Right ventricle myocardium superior (tissue), 1 donor: Measurements from ENCODE around the gene SDCBP2. TPM values are rescaled to one million over a fixed set of nuclear protein-coding genes. Genes with fewer than 3 reads are reported as not detected.

Source experiments
- ATAC-seq: fragments of 200-7000 bp; cut with Tn5 transposase; one replicate; pipeline ENCODE4 v1.9.1; 2020; ENCODE audit warnings: mild to moderate bottlenecking; ENCODE audit not compliant: poor library complexity
- DNase-seq: peaks from one replicate; pipeline ENCODE4 v3.0.0-alpha.2; 2020
- intact Hi-C: fragments of 100-400 bp; cut with DNase I; formaldehyde crosslinking; loops from one replicate; pipeline ENCODE4 v1.11.2; 2022
- total RNA-seq: library from RNA; stranded (reverse); fragmentation: NEBNext Ultra II Directional; extraction: Animal tissue kit (Norgen Biotek cat#: 25700); gene quantifications from one replicate; pipeline ENCODE4 v1.2.1, GENCODE V29; 2021
- donor health status: DM: no; HTN: yes; CAD: no; lungs with severe emphysema.

SDCBP2 gene
- total RNA-seq, 1 donor from 2014 or later, result 2.5 TPM

GRCh38 chr20:1321654-1321939 lies 7.3 kb downstream of the SDCBP2 start:
- intact Hi-C loops, result no loop called here
- ATAC-seq (no peak), DNase-seq (no peak)

GRCh38 chr20:1320902-1321653 lies 7.9 kb downstream of the SDCBP2 start:
- no peak for DNase-seq
- intact Hi-C loops, result no loop called here
- ATAC-seq, result no peak

GRCh38 chr20:1320016-1320415 lies 8.9 kb downstream of the SDCBP2 start:
- ATAC-seq (no peak), DNase-seq (no peak)
- intact Hi-C loops, result no loop called here

GRCh38 chr20:1319462-1319861 lies 9.5 kb downstream of the SDCBP2 start:
- DNase-seq (no peak), ATAC-seq (no peak)
- intact Hi-C loops, result no loop called here

GRCh38 chr20:1319051-1319450 lies 9.9 kb downstream of the SDCBP2 start:
- intact Hi-C loops, result no loop called here
- ATAC-seq (no peak), DNase-seq (no peak)

- DNase-seq (no peak), ATAC-seq (no peak)
- intact Hi-C loops, result no loop called here
Observed at GRCh38 chr20:1317545-1318255, 11.2 kb downstream of the SDCBP2 start.

GRCh38 chr20:1315804-1316203 lies 13.1 kb downstream of the SDCBP2 start:
- intact Hi-C loops, result no loop called here
- ATAC-seq, result no peak
- no peak for DNase-seq

- DNase-seq, result peak; percentile 83
- intact Hi-C loops, result loop anchor here (2.0 kb wide), 1 partner anchor 123 kb away; no protein-coding TSS in a partner anchor
- ATAC-seq, result peak; percentile 96
Observed at GRCh38 chr20:1313236-1313964, 15.5 kb downstream of the SDCBP2 start.

- ATAC-seq (no peak), DNase-seq (no peak)
- intact Hi-C loops, result loop anchor here (2.0 kb wide), 1 partner anchor 124 kb away; no protein-coding TSS in a partner anchor
Observed at GRCh38 chr20:1312904-1313235, 16.1 kb downstream of the SDCBP2 start.

- DNase-seq (no peak), ATAC-seq (no peak)
- intact Hi-C loops, result loop anchor here (2.0 kb wide), 1 partner anchor 124 kb away; no protein-coding TSS in a partner anchor
Observed at GRCh38 chr20:1312308-1312707, 16.6 kb downstream of the SDCBP2 start.

- intact Hi-C loops, result no loop called here
- no peak for ATAC-seq
- no peak for DNase-seq
Observed at GRCh38 chr20:1310506-1311190, 18.3 kb downstream of the SDCBP2 start.

- no peak for DNase-seq
- intact Hi-C loops, result no loop called here
- ATAC-seq, result no peak
Observed at GRCh38 chr20:1310071-1310470, 18.9 kb downstream of the SDCBP2 start.

GRCh38 chr20:1309439-1309847 lies 19.5 kb downstream of the SDCBP2 start:
- intact Hi-C loops, result no loop called here
- DNase-seq, result no peak

GRCh38 chr20:1308702-1309095 lies 20.2 kb downstream of the SDCBP2 start:
- no peak for ATAC-seq
- DNase-seq, result no peak
- intact Hi-C loops, result no loop called here

More at GRCh38 chr20:1309439-1309847, 19.5 kb downstream of the SDCBP2 start:
- ATAC-seq, result no peak

GRCh38 chr20:1308067-1308701 lies 20.8 kb downstream of the SDCBP2 start:
- no peak for DNase-seq
- intact Hi-C loops, result no loop called here
- no peak for ATAC-seq

- ATAC-seq (no peak), DNase-seq (no peak)
- intact Hi-C loops, result no loop called here
Observed at GRCh38 chr20:1307571-1307971, 21.4 kb downstream of the SDCBP2 start.

GRCh38 chr20:1307171-1307570 lies 21.8 kb downstream of the SDCBP2 start:
- intact Hi-C loops, result no loop called here
- DNase-seq, result no peak
- ATAC-seq, result no peak

- ATAC-seq (no peak), DNase-seq (no peak)
- intact Hi-C loops, result no loop called here
Observed at GRCh38 chr20:1306316-1307135, 22.4 kb downstream of the SDCBP2 start.
